Measurements from ENCODE around the gene SEC24C. TPM values are rescaled to one million over a fixed set of nuclear protein-coding genes. Genes with fewer than 3 reads are reported as not detected.
"Not testable (repeated sequence)": the region's sequence is repeated elsewhere in the genome, so short reads cannot be mapped to it uniquely, and the experiment has no call there.

Gene SEC24C
- polyA plus RNA-seq, 12 donors: 28.7 to 62.7 (median 49.9) TPM; not detected in 1

- DNase-seq: peak; percentile 94
Measured at GRCh38 chr10:73730153-73730906, 13.8 kb upstream of the SEC24C start.

GRCh38 chr10:73731588-73732375 is 12.4 kb upstream of the SEC24C start:
- no peak for DNase-seq

GRCh38 chr10:73732426-73732825 is 11.7 kb upstream of the SEC24C start:
- no peak for DNase-seq

- DNase-seq: no peak
Measured at GRCh38 chr10:73732931-73733623, 11.1 kb upstream of the SEC24C start.

GRCh38 chr10:73734028-73734720 is 10.0 kb upstream of the SEC24C start:
- no peak for DNase-seq

- DNase-seq: no peak
Measured at GRCh38 chr10:73734796-73735305, 9.3 kb upstream of the SEC24C start.

GRCh38 chr10:73740501-73741254 is 3.5 kb upstream of the SEC24C start:
- not testable (repeated sequence) for DNase-seq

- no peak for DNase-seq
Measured at GRCh38 chr10:73742454-73742734, 1.8 kb upstream of the SEC24C start.

GRCh38 chr10:73743327-73743904 is 756 bp upstream of the SEC24C start:
- DNase-seq: no peak

GRCh38 chr10:73744664-73744975 is 448 bp downstream of the SEC24C start:
- DNase-seq: no peak

- DNase-seq: no peak
Measured at GRCh38 chr10:73746721-73747120, 2.5 kb downstream of the SEC24C start.

GRCh38 chr10:73750819-73751218 is 6.6 kb downstream of the SEC24C start:
- no peak for DNase-seq

- no peak for DNase-seq
Measured at GRCh38 chr10:73756183-73756582, 12.0 kb downstream of the SEC24C start.

- DNase-seq: no peak
Measured at GRCh38 chr10:73758704-73759511, 14.7 kb downstream of the SEC24C start.

GRCh38 chr10:73759512-73760115 is 15.4 kb downstream of the SEC24C start:
- no peak for DNase-seq

- no peak for DNase-seq
Measured at GRCh38 chr10:73761781-73762180, 17.6 kb downstream of the SEC24C start.

- DNase-seq: no peak
Measured at GRCh38 chr10:73762915-73763314, 18.7 kb downstream of the SEC24C start.

GRCh38 chr10:73763343-73763742 is 19.2 kb downstream of the SEC24C start:
- DNase-seq: no peak

- DNase-seq: no peak
Measured at GRCh38 chr10:73765066-73765465, 20.9 kb downstream of the SEC24C start.

- no peak for DNase-seq
Measured at GRCh38 chr10:73768881-73769280, 24.7 kb downstream of the SEC24C start.

All from muscle of arm (tissue), 12 donors.